H1 (cell line): ENCODE results near the gene SRMS. TPM values are rescaled to one million over a fixed set of nuclear protein-coding genes. Genes with fewer than 3 reads are reported as not detected.

Source experiments
- CHD7 ChIP-seq: fragments of 300-600 bp; sonication (generic); IDR thresholded peaks from 2 replicates; pipeline ENCODE4 v1.7.1; 2012; ENCODE audit warnings: low read length, moderate library complexity, mild to moderate bottlenecking, inconsistent platforms; ENCODE audit not compliant: insufficient replicate concordance
- NRF1 ChIP-seq: IDR thresholded peaks from 2 replicates; pipeline ENCODE4 v1.6.1; 2011; ENCODE audit warnings: mild to moderate bottlenecking, low read depth, low read length, improper control_type of control experiment
- SAP30 ChIP-seq: fragments of 300-600 bp; sonication (generic); IDR thresholded peaks from 2 replicates; pipeline ENCODE4 v1.7.1; 2012; ENCODE audit warnings: low read length, moderate library complexity, mild to moderate bottlenecking, inconsistent platforms; ENCODE audit not compliant: insufficient read depth, insufficient replicate concordance
- polyA plus RNA-seq, 7 experiments: library from polyadenylated mRNA; depleted of rRNA in 3 of 7; stranded (reverse) in 5 of 7; unstranded in 2 of 7; fragments of >200 nt in 5 of 7; fragments of 200-250 nt in 2 of 7; gene quantifications; 1 replicate in 5 of 7; 2 replicates in 1 of 7; 4 replicates in 1 of 7; pipeline versions ENCODE4 v1.2.1 to v1.2.3, GENCODE V29; 2011 to 2013; ENCODE audit warnings: missing spikeins in 2 of 7, mixed read lengths in 2 of 7
- total RNA-seq: library from RNA; stranded (reverse); fragmentation: NEBNext Ultra II Directional; extraction: Animal tissue kit (Norgen Biotek cat#: 25700); gene quantifications from 2 replicates; pipeline ENCODE4 v1.2.1, GENCODE V29; 2021

The SRMS gene
- total and polyA plus RNA-seq, 2 of the 8 experiments (the other 6 are each of a cell fraction or from before 2014, with no cell fraction given): 0.39 to 0.76 TPM

- no peak for TF ChIP-seq CHD7
- TF ChIP-seq NRF1: no peak
- TF ChIP-seq SAP30: no peak
These were observed 44.8 kb downstream of the SRMS start (continued) for GRCh38 chr20:63502671-63503172.
